ENCODE measurements around the gene ZSCAN20. TPM values are rescaled to one million over a fixed set of nuclear protein-coding genes. Genes with fewer than 3 reads are reported as not detected.

Gene ZSCAN20
- total RNA-seq: 5.8 TPM

GRCh38 chr1:33472269-33472980, at the start of gene ZSCAN20:
TSS of gene ZSCAN20 (plus strand) at chr1:33472645. CDS start at chr1:33479289, 6,644 bp downstream.
- DNase-seq (ENCODE audit: low spot score): peak; percentile 98

- DNase-seq (ENCODE audit: low spot score): no peak
These were observed 48.2 kb upstream of the ZSCAN20 start for GRCh38 chr1:33424205-33424604.

GRCh38 chr1:33424610-33425009, 47.8 kb upstream of the ZSCAN20 start:
- DNase-seq (ENCODE audit: low spot score): no peak

- no peak for DNase-seq (ENCODE audit: low spot score)
These were observed 46.5 kb upstream of the ZSCAN20 start for GRCh38 chr1:33425900-33426299.

GRCh38 chr1:33426916-33427315, 45.5 kb upstream of the ZSCAN20 start:
- no peak for DNase-seq (ENCODE audit: low spot score)

- DNase-seq (ENCODE audit: low spot score): no peak
These were observed 43.8 kb upstream of the ZSCAN20 start for GRCh38 chr1:33428661-33429060.

- DNase-seq (ENCODE audit: low spot score): no peak
These were observed 43.1 kb upstream of the ZSCAN20 start for GRCh38 chr1:33429332-33429731.

GRCh38 chr1:33429856-33430691, 42.4 kb upstream of the ZSCAN20 start:
- DNase-seq (ENCODE audit: low spot score): no peak

- peak; percentile 98 for DNase-seq (ENCODE audit: low spot score)
These were observed 41.5 kb upstream of the ZSCAN20 start, which contains the start of gene PHC2 for GRCh38 chr1:33430692-33431593. TSS of gene PHC2 (minus strand) at chr1:33431095. CDS start at chr1:33375539, 55,556 bp downstream.

- peak; percentile 70 for DNase-seq (ENCODE audit: low spot score)
These were observed 38.7 kb upstream of the ZSCAN20 start for GRCh38 chr1:33433509-33434362.

- no peak for DNase-seq (ENCODE audit: low spot score)
These were observed 38.1 kb upstream of the ZSCAN20 start for GRCh38 chr1:33434363-33434750.

GRCh38 chr1:33435096-33435820, 37.2 kb upstream of the ZSCAN20 start:
- DNase-seq (ENCODE audit: low spot score): no peak

GRCh38 chr1:33436557-33437285, 35.7 kb upstream of the ZSCAN20 start:
- DNase-seq (ENCODE audit: low spot score): no peak

GRCh38 chr1:33438364-33439160, 33.9 kb upstream of the ZSCAN20 start:
- no peak for DNase-seq (ENCODE audit: low spot score)

- no peak for DNase-seq (ENCODE audit: low spot score)
These were observed 32.8 kb upstream of the ZSCAN20 start for GRCh38 chr1:33439662-33440061.

GRCh38 chr1:33441088-33441745, 31.2 kb upstream of the ZSCAN20 start:
- DNase-seq (ENCODE audit: low spot score): no peak

- no peak for DNase-seq (ENCODE audit: low spot score)
These were observed 30.3 kb upstream of the ZSCAN20 start for GRCh38 chr1:33442141-33442540.

GRCh38 chr1:33443080-33443704, 29.3 kb upstream of the ZSCAN20 start:
- no peak for DNase-seq (ENCODE audit: low spot score)
